ENCODE data around the gene TTR. TPM values are rescaled to one million over a fixed set of nuclear protein-coding genes. Genes with fewer than 3 reads are reported as not detected.

Gene TTR
- total and polyA plus RNA-seq, 10 donors: 0.14 to 0.15 TPM; not detected in 8

DNA sequence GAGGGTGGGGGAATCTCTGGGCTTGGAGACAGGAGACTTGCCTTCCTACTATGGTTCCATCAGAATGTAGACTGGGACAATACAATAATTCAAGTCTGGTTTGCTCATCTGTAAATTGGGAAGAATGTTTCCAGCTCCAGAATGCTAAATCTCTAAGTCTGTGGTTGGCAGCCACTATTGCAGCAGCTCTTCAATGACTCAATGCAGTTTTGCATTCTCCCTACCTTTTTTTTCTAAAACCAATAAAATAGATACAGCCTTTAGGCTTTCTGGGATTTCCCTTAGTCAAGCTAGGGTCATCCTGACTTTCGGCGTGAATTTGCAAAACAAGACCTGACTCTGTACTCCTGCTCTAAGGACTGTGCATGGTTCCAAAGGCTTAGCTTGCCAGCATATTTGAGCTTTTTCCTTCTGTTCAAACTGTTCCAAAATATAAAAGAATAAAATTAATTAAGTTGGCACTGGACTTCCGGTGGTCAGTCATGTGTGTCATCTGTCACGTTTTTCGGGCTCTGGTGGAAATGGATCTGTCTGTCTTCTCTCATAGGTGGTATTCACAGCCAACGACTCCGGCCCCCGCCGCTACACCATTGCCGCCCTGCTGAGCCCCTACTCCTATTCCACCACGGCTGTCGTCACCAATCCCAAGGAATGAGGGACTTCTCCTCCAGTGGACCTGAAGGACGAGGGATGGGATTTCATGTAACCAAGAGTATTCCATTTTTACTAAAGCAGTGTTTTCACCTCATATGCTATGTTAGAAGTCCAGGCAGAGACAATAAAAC, 6.5 kb downstream of the TTR start:
- Histone ChIP-seq H3K27ac (no peak overlapping the region), H3K4me3 (no peak overlapping the region), H3K27me3 (replicated peaks in 1 of 7) (no peaks in the 10 kb centered on the region), H3K36me3 (no peaks in the 10 kb centered on the region), H3K9me3 (no peaks in the 10 kb centered on the region), H3K4me1 (no peaks in the 10 kb centered on the region)
- TF ChIP-seq, protein P1, sequence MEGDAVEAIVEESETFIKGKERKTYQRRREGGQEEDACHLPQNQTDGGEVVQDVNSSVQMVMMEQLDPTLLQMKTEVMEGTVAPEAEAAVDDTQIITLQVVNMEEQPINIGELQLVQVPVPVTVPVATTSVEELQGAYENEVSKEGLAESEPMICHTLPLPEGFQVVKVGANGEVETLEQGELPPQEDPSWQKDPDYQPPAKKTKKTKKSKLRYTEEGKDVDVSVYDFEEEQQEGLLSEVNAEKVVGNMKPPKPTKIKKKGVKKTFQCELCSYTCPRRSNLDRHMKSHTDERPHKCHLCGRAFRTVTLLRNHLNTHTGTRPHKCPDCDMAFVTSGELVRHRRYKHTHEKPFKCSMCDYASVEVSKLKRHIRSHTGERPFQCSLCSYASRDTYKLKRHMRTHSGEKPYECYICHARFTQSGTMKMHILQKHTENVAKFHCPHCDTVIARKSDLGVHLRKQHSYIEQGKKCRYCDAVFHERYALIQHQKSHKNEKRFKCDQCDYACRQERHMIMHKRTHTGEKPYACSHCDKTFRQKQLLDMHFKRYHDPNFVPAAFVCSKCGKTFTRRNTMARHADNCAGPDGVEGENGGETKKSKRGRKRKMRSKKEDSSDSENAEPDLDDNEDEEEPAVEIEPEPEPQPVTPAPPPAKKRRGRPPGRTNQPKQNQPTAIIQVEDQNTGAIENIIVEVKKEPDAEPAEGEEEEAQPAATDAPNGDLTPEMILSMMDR (IDR thresholded peaks at IDR 0.05 in 8 of 11, conservative IDR thresholded peaks at IDR 0.05 in 3 of 11): no peak
- no peak for TF ChIP-seq POLR2AphosphoS5 (IDR thresholded peaks at IDR 0.05)
- no peak for TF ChIP-seq POLR2A (IDR thresholded peaks at IDR 0.05)
- intact Hi-C loops (cut with DNase I; ENCODE audit: low total_unique reads): no loop called here
- no peak for DNase-seq
- WGBS, 5 donors: 90 to 96% (median 92%) methylated on average over 13 of the region's 13 CpGs

DNA sequence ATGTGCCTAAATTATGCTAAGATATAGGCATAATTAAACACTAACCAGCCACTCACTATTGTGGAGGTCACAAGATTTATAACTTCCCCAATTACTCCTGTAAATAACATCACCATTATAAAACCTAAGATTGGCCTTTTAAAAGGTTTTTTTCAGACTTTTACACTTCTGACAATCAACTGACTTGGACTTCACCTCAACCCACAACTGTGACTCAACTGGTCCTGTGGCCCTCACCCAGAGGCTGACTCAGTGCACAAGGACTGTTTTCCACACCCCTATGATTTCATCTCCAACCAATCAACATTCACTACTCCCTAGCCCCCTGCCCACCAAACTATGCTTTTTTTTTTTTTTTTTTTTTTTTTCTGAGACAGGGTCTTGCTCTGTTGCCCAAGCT, 11.6 kb downstream of the TTR start:
- no peak for DNase-seq
- intact Hi-C loops (cut with DNase I; ENCODE audit: low total_unique reads): no loop called here
- TF ChIP-seq, protein P1 (IDR thresholded peaks at IDR 0.05 in 8 of 11, conservative IDR thresholded peaks at IDR 0.05 in 3 of 11): no peak
- TF ChIP-seq POLR2A (IDR thresholded peaks at IDR 0.05) (no peak), POLR2AphosphoS5 (IDR thresholded peaks at IDR 0.05) (no peak)
- Histone ChIP-seq H3K4me1 (no peaks in the 10 kb centered on the region), H3K9me3 (no peaks in the 10 kb centered on the region), H3K27ac (no peak overlapping the region), H3K4me3 (no peak overlapping the region), H3K27me3 (replicated peaks in 1 of 7) (no peaks in the 10 kb centered on the region), H3K36me3 (no peaks in the 10 kb centered on the region)

DNA sequence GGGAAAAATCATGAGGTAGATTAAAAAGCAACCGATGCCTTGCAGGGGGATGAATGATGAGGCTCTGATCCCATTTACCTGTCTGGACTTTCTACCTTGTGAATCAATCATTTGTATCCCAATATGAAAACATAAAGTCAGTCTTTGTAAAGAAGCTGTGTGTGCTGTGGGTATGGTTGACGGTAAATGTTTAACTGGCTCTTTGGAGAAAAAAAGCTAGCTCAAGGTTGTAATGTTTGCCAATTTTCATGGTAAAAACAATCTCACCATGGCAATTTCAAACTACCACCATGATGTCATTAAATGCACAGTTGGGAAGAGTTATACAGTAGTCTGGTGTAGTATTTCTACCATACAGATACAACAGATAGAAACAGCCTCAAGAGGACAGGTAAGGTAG, 14.6 kb downstream of the TTR start:
- H3K4me1 ChIP-seq: no peaks in the 10 kb centered on the region
- TF ChIP-seq POLR2AphosphoS5 (IDR thresholded peaks at IDR 0.05) (no peak), POLR2A (IDR thresholded peaks at IDR 0.05) (no peak)
- TF ChIP-seq, protein P1 (IDR thresholded peaks at IDR 0.05 in 8 of 11, conservative IDR thresholded peaks at IDR 0.05 in 3 of 11): no peak
- H3K27me3 ChIP-seq (replicated peaks in 1 of 7): no peaks in the 10 kb centered on the region
- H3K27ac ChIP-seq: no peak overlapping the region
- no peak overlapping the region for H3K4me3 ChIP-seq
- DNase-seq: no peak
- intact Hi-C loops (cut with DNase I; ENCODE audit: low total_unique reads): no loop called here
- 91 to 97% (median 93%) methylated on average over 2 of the region's 2 CpGs for WGBS, 5 donors
- H3K9me3 ChIP-seq: no peaks in the 10 kb centered on the region
- no peaks in the 10 kb centered on the region for H3K36me3 ChIP-seq

DNA sequence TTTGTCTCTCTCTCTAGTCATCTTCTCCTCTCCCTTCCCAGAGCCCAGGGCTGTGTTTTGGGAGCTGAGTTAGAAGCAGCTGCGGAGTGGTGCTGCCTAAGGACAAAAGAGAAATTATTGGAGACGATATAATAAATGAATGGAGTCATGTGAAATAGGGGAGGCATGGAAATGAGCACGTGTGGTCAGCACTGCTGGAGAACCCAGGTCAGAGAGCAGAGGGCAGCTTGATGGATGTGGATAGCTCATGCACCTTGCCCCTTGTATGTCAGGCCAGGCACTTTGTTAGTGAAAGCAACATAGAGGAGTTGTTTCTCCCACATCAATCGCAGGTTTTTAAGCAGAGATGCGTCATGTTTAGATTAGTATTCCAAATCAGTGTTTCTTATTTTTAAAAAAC, 15.7 kb downstream of the TTR start:
- Histone ChIP-seq H3K27me3 (replicated peaks in 1 of 7) (no peaks in the 10 kb centered on the region), H3K4me3 (no peak overlapping the region), H3K4me1 (no peaks in the 10 kb centered on the region), H3K36me3 (no peaks in the 10 kb centered on the region), H3K27ac (no peak overlapping the region), H3K9me3 (no peaks in the 10 kb centered on the region)
- TF ChIP-seq POLR2AphosphoS5 (IDR thresholded peaks at IDR 0.05): no peak
- no peak for TF ChIP-seq POLR2A (IDR thresholded peaks at IDR 0.05)
- TF ChIP-seq, protein P1 (IDR thresholded peaks at IDR 0.05 in 8 of 11, conservative IDR thresholded peaks at IDR 0.05 in 3 of 11): no peak
- intact Hi-C loops (cut with DNase I; ENCODE audit: low total_unique reads): no loop called here
- no peak for DNase-seq
- 75 to 86% (median 82%) methylated on average over 5 of the region's 5 CpGs for WGBS, 5 donors

All from spleen (tissue), 11 donors.